GM19328 (cell line): ENCODE data around the gene RANGAP1.

Experiments
- ATAC-seq: cut with Tn5 transposase; IDR thresholded peaks from one replicate; pipeline ENCODE4 v1.9.1; 2021; ENCODE audit warnings: mild to moderate bottlenecking, moderate library complexity; ENCODE audit not compliant: unreplicated experiment

RANGAP1 gene, protein sequence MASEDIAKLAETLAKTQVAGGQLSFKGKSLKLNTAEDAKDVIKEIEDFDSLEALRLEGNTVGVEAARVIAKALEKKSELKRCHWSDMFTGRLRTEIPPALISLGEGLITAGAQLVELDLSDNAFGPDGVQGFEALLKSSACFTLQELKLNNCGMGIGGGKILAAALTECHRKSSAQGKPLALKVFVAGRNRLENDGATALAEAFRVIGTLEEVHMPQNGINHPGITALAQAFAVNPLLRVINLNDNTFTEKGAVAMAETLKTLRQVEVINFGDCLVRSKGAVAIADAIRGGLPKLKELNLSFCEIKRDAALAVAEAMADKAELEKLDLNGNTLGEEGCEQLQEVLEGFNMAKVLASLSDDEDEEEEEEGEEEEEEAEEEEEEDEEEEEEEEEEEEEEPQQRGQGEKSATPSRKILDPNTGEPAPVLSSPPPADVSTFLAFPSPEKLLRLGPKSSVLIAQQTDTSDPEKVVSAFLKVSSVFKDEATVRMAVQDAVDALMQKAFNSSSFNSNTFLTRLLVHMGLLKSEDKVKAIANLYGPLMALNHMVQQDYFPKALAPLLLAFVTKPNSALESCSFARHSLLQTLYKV

DNA sequence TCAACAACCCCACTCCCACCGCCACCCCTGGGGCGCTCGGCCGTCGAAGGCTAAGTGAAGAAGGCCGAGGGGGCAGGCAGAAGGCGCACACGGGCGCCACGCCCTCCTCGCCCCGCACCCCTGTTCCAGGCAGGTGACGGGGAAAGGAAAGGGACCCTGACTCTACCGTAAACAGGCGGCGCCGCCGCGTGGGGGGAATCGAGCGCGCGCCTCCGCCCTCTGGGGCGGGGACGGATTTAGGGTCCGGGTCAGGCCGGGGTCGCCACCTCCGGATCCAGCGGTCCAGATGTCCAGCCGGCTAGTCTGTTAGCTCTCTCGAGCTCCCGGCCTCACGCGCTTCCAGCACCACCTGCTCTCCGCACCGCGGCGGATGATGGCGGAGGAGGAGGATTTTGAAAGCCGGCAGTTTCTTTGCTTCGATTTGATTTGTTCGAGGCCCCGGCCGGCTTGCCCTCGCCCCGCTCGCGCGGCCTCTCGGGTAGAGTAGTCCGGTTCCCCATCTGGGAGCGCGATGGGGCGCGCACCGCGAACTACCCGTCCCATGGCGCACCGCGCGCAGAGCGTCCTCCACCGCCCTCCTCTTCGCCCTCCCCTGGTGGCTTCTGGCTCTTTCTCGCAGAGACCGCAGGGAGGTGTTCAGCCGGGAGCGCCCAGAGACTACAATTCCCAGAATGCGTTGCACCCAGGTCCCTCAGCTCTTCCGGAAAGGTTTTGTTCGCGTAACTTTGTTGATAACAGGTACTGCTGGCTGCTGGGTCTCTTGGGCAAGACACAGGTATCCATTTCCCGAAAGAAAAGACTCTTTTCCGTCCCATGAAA, at the start of gene RANGAP1:
TSS of gene RANGAP1 (minus strand) at position 368 of the 819 bp plus-strand sequence. CDS start 5,143 bp downstream, outside the sequence.
- ATAC-seq, result peak; percentile 92

DNA sequence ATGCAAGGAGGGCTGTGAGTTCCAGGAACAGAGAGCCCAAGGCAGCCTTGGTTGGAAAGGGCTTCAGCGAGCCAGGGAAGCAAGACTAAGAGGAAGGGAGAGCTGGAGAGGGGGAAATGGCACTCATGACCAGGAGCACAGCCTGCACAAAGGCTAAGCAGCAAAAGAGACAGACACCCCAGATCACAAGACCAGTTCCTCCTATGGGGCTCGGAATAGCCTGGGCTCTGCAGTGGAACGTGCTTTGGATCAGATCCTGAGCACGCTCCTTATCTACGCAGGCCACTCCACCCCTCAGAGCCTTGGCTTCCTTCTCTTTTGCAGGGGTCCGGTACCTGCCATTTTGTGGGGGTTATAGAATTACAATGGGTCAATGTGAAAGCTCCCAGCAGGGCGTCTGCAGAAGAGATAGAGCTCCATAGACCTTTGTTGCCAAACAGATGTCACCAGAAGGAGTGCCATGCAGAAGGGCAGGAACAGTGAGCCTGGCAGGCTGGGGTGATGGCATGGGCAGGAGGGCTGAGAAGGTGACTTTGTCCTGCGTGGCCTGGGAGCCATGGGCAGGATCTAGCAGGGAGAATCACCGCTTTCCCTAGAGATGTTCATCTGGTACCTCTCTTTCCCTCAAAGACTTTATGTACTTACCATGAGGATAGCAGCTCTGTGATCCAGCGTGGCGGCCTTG, 49.1 kb upstream of the RANGAP1 start:
- ATAC-seq, result no peak

DNA sequence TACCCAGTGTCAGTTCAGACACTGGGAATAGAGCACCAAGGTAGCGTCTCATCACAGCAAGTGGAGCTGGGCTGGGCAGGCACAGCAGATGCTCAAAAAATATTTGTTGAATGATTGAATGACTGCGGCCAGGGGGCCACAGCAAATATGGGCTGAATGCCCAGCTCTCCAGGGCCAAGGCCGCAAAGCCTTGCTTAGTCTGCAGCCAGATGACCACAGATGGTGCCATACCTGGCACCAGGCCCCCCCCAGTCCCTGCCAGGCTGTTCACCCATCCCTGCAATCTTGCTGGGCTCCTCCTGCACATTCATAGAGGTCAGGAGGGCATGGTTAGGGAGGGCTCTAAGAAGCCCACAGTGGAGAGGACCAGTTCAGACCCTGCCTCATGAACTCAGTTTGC, 48.2 kb upstream of the RANGAP1 start:
- no peak for ATAC-seq

DNA sequence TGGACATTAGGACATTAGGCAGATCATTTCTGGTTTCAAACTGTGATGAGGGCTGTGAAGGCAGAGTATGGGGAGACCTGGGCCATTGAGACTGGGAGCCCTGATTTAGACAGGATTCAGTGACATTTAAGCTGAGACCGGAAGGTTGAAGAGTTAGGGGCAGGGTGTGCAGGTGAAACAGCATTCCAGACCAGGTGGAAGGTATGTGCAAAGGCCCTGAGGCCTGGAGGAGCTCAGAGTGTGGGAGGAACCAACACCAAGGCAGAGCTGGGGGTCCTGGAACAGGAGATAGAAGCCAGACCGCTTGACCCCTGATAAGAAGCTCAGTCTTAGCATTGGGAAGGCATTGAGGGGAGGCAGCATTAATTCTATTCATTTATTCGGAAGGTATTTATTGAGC, 47.8 kb upstream of the RANGAP1 start:
- no peak for ATAC-seq

DNA sequence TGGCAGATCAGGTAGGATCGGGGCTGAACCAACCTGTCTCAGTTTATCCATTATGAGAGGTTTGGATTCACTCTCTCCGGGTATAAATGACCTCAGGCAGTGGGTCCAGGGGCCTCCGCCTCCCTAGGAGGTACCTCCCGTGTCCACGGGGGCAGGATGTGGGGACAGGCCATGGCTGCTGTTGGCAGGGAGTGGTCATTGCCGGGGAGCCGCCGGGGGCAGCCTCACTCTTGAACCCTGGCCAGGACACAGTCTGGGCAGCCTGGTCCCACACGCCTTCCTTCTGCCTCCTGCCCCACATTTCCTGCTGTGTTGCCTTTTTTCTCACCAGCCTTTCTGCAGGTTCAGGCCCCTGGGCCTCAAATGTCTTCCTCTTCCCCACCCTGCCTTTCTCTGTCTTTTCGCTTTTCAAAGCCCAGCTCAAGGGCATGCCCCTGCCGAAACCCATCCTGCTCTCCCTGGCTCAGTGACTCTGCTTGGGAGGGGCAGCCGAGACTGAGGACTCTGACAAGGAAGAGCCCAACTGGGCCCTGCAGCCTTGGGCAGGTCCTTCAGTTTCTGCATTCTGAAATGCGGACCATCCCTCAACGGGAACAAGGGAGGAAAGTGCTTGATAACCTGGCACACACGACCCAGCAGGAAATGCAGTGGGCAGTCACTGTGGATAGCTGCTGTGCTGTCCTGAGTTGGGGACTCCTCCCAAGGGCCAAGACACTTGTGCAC, 46.4 kb upstream of the RANGAP1 start:
- ATAC-seq, result no peak

DNA sequence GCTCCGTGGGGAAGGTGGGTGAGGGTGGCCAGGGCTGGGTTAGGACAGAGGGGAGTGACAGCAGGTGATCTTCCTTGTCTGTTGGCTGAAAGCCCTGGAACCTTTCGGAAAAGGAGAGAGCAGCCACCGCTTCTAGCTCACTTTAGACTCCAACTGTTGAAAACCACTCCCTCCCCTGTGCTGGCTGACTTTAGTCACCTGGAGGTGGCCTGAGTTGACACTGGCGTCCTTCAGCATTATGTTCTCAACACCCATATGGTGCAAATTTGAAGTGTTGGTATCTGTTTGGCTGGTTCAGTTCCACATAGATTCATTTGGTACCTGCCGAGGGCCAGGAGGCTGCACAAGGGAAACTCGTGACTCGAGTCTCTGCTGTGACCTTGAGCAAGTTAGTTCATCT, 44.2 kb upstream of the RANGAP1 start:
- ATAC-seq, result no peak

DNA sequence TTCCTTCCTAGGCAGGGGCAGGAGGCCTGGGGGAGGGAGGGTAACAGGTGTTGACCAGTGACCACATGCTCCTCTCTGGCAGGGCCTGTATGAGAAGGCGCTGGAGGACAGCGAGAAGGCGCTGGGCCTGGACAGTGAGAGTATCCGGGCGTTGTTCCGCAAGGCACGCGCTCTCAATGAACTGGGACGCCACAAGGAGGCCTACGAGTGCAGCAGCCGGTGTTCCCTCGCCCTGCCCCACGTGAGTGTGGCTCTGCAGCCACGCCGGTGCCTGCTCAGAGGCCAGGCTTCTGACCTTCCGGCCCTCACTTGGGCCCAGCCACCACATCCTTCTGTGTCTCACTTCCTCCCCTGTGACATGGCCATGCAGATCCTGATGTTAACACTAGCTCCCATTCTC, 41.1 kb upstream of the RANGAP1 start:
- ATAC-seq, result no peak

DNA sequence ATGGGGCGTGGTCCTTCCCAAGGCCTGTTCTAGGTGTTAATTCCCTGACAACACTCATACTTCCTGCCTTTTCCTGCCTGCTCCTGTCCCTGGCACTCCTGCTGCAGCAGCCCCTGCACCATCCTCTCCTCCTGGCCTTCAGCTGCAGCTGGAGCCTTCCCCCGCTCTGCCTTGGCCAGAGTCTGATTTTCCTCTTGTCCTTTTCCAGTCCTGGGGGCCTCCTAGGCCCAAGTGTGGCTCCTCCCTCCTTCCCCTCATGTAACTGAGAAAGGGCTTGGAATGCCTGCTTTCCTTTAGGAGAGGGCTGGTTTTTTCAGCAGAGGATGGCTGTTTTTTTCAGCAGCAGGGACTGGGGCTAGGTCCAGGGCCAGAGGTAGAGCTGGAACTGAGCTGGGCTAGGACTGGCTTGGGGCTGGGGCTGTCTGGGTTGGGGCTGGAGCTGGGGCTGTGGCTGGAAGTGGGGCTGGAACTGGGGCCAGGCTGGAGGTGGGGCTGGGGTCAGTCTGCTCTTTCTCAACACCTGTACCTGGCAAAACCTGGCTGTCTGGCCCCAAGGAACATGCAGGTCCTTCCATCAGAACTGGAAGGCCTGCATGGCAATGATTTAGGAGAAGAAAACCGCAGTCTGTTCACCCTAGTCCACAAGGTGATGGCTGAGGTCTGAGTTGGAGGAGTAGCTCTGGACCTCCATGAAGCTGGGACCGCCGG, 39.0 kb upstream of the RANGAP1 start:
- ATAC-seq, result no peak

DNA sequence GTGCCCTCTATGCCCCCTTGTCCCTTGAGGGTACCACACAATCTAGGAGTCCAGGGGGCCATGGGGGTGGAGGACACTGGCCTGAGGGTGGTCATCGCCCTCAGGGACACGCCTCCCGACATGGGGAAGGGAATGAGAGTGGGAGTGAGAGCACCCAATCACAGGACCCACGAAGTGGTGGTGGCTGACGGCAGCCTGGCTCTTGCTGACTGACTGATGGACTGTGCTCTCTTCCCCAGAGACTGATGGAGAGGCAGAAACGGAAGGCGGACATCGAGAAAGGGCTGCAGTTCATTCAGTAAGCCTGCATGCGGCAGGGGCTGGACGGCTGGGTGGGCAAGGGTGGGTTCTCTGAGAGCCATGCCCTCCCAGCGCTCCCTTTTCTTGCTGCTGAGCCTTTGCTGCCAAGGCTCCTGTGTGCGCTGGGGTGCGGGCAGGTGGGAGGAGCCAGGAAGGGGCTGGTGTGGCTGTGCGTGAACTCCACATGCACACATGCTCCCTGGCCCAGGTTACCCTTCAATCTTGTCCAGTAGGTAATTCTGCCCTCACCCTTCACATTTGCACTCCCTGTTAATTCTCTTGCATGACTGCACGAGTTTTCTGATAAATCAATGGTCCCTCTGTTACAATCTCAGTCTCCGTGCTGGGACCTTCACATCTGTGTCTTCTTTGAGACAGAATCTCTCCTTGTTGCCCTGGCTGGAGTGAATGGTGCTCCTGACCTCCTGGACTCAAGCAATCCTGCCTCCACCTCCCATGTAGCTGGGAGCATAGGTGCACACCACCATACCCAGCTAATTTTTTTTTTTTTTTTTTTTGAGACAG, 34.6 kb upstream of the RANGAP1 start:
- no peak for ATAC-seq

DNA sequence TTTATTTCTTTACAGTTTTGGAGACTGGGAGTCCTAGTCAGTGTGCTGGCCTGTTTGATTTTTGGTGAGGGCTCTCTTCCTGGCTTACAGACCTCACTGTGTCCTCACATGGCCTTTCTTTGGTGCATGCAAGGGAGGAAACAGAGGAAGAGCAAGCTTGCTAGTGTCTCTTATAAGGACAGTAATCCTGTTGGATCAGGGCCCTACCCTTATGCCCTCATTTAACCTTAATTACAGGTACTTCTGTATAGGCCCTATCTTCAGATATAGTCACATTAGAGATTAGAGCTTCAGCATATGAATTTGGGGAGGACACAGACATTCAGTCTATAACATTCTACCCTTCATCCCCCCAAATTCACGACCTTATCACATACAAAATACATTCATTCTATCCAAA, 29.6 kb upstream of the RANGAP1 start:
- no peak for ATAC-seq

DNA sequence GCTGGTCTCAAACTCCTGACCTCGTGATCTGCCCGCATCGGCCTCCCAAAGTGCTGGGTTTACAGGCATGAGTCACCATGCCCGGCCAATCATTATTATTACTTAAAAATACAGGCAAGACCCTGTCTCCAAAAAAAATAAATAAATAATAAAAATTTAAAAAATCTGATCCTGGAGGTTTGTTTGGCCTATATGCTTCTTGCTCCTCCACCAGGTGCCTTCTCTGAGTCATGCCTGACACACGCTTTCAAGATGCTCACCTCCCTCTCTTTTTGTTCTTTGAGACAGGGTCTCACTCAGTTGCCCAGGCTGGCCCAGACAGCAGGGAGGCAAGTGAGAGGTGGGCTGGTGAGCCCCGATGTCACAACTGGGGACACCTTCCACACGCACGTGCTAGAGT, 28.8 kb upstream of the RANGAP1 start:
- ATAC-seq, result no peak

DNA sequence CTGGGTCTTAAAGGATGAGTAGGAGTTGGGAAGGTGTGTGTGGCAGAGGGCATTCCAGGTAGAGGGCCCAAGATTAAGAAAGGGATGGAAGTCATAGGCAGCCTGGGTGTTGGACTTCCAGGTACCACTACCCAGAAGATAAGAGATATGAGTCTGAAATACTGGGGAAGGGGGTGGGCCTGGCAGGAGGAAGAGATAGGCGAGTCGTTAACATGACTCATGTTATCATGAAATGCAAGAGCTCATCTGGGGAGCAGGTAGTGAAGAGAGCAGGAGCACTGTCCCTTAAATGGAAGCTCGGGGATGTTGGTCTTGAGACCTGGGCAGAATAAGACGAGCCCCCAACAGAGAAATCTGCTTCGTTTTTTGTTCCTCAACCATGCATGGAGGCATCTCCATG, 25.5 kb upstream of the RANGAP1 start:
- ATAC-seq, result no peak

DNA sequence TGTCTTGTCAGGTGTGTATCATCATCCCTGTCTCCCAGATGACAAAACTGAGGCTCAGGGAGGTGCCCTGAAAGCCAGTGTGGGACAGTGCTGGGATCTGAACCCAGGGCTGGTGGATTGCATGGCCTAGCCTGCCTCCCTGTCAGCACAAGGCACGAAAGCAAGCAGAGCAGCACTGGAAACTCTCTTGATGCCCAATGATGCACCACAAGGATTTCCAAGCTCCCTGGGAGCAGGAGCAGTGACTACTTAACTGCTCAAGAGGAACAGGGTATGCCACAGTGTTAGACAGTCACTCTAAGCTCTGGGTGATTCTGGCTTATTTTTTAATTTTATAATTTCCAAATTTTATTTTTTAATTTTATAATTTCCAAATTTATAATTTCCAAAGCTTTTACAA, 24.3 kb upstream of the RANGAP1 start:
- no peak for ATAC-seq

DNA sequence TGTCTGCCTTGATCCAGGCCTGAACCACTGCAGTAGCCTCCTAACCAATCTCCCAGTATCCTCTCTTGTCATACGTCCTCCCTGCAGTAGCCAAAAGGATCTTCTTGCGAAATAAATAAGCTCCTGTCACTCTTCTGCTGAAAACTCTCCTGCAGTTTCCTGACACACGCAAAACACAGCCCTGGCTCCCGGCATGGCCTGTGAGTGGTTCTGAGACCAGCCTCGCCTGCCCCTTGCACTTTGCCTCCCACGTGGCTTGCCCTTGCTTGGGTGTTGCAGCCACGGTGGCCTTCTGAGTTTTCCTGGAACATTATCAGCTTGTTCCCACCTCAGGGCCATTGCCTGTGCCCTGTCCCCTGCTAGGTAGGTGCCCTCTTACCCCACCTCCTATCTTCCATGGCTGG, 22.6 kb upstream of the RANGAP1 start:
- ATAC-seq, result no peak

DNA sequence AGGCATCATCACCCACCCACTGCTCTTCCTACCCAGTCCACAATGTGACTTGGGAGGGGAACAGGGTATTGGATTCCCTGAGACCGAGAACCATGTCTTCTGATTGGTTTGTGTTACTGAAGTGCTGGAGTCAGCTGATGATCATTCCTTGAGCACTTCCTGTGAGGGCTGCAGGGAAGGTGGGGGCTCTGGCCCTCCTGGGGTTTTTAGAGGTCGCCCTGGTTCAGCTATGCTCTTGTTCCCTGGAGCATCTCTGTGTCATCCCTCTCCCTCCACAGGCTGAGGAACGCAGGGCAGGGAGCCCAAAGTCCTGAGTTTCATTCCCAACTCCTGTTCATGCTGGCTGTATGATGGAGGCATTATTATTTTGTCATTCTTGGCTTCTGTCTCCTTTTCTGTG, 22.1 kb upstream of the RANGAP1 start:
- ATAC-seq, result no peak

DNA sequence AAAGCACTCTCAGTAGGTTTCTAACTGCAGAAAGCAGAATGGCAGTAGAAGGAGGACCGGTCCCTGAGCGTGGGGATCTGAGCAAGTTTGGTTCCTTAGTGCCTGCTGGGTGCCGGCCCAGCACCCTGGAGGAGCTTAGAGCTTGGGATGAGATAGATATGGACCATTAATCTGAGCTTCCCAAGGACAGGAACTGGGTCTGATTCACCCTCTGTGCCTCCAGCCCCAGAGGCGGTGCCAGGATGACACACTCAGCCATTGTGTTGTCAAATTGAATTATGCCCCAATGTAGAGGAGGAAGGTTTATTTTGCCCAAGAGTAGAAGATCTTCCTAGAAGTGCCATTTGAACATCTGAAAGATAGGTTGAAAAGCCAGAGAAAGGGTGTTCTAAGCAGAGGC, 19.7 kb upstream of the RANGAP1 start:
- no peak for ATAC-seq

DNA sequence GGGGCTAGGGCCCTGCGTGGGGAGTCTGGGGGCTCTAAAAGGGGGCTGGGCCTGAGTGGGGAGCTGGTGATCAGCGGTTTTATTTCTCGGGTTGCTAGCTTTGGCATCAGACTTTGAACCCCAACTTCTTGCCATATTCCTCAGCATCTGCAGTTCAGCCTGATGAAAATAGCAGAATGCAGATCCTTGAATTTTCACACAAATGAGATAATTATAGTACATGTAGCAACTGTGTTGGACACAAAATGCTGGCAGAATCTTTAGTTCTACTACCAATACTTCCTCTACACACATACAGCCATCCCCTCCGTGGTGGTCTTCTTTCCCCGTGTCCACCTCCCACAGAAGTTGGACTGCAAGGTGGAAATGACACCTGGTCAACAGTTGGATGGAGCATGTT, 16.8 kb upstream of the RANGAP1 start:
- no peak for ATAC-seq

DNA sequence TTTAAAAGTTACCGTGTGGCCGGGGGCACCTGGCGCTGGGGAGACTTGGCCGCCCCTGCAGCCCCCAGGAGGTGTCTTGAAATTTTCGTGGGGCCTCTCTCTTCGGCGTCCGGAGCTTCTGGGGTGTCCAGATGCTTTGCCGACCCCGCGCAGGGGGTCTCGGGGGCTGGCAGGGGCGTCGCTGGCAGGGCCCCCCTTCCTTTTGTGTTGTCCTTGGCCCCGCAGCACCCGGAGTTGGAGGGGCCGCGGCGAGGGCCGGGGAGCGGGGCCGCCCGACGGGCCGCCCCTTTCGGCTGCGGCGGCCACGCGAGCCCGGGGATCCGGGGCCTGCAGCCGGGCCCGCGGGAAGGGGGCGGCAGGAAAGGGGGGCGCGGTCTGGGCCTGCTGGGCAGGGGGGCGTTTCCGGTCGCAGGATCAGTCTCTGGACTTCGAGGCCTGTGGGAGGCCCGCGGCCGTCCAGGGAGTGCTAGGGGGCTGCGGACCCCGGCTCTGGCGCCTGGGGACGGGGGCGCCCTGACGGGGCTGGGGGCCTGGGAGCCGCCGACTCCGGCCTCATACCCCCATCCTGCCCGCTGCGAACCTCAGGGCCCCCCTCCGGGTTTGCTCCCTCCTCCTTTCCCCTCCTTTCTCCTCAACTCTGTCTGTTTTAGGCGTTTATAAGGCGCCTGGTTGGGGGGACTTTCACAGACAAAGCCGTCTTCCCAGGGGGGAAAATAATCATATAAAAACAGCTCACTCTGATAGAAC, 16.2 kb upstream of the RANGAP1 start:
- ATAC-seq, result no peak
